Tibial nerve (tissue), 4 donors: ENCODE data around the gene CLSTN3. TPM values are rescaled to one million over a fixed set of nuclear protein-coding genes. Genes with fewer than 3 reads are reported as not detected.

Experiments
- DNase-seq, 2 donors: peaks; one replicate each; pipeline ENCODE4 v3.0.0-alpha.2; 2019; ENCODE audit warnings: low spot score in 2 of 2
- H3K27ac ChIP-seq, 4 donors: fragments of 200-600 bp; sonication (generic) in 3 of 4; one replicate each; pipeline ENCODE4 v1.5.1; 2017 to 2019; ENCODE audit warnings: mild to moderate bottlenecking in 1 of 4
- H3K27me3 ChIP-seq, 2 donors: fragments of 200-600 bp; sonication (generic) in 1 of 2; one replicate each; pipeline versions ENCODE4 v1.5.1 to v1.6.0; 2017 to 2019
- H3K36me3 ChIP-seq, 3 donors: fragments of 200-600 bp; sonication (generic); one replicate each; pipeline ENCODE4 v1.5.1; 2018 to 2019
- H3K4me1 ChIP-seq, 4 donors: fragments of 200-600 bp; sonication (generic) in 3 of 4; one replicate each; pipeline ENCODE4 v1.5.1; 2017 to 2019
- H3K4me3 ChIP-seq, 4 donors: fragments of 200-600 bp; sonication (generic) in 3 of 4; one replicate each; pipeline ENCODE4 v1.5.1; 2017 to 2019; ENCODE audit warnings: mild to moderate bottlenecking in 1 of 4, moderate library complexity in 1 of 4
- H3K9me3 ChIP-seq, 4 donors: fragments of 200-600 bp; sonication (generic) in 3 of 4; one replicate each; pipeline ENCODE4 v1.5.1; 2017 to 2019
- CTCF ChIP-seq, 5 experiments: fragments of 200-600 bp in 3 of 5; fragments of 450-650 bp in 2 of 5; sonication (generic) in 3 of 5; IDR thresholded peaks; one replicate each; pipeline ENCODE4 v1.5.1; 2016 to 2019; ENCODE audit warnings: antibody characterized with exemption in 5 of 5, mild to moderate bottlenecking in 3 of 5, moderate library complexity in 2 of 5
- EP300 ChIP-seq, 2 donors: sonication (generic); formaldehyde crosslinking; IDR thresholded peaks; one replicate each; pipeline ENCODE4 v1.6.1; 2017; ENCODE audit warnings: antibody characterized with exemption in 2 of 2, mild to moderate bottlenecking in 1 of 2
- POLR2A ChIP-seq, 2 donors: fragments of 450-650 bp; IDR thresholded peaks; one replicate each; pipeline ENCODE4 v1.6.1; 2017; ENCODE audit warnings: antibody characterized with exemption in 2 of 2, mild to moderate bottlenecking in 2 of 2, moderate library complexity in 2 of 2
- WGBS, 2 donors: methylation state at CpG; one replicate each; pipeline ENCODE4 v1.1.5; 2018; 5-methylcytosine and 5-hydroxymethylcytosine counted together
- total RNA-seq, 4 donors: library from RNA; depleted of rRNA; stranded (reverse); fragments of >200 nt; gene quantifications; one replicate each; pipeline ENCODE4 v1.1.0, GENCODE V29; 2016

CLSTN3 gene
- total RNA-seq, 4 donors from 2014 or later, result 40.0 to 112 (median 79.6) TPM

- TF ChIP-seq EP300 (IDR thresholded peaks at IDR 0.05) (peak in 1 of 2 donors; percentile 33), CTCF (IDR thresholded peaks at IDR 0.05) (no peak)
- Histone ChIP-seq H3K4me3 (peak overlapping the region; percentile 22 to 57 (median 54)), H3K36me3 (peaks cover 0 to 46% (median 0%) of the 10 kb centered on the region in 3 donors), H3K9me3 (no peaks in the 10 kb centered on the region), H3K27ac (peak overlapping the region; percentile 40 to 91 (median 81)), H3K27me3 (no peaks in the 10 kb centered on the region), H3K4me1 (peaks cover 0 to 52% (median 17%) of the 10 kb centered on the region in 4 donors)
- no peak for DNase-seq
- WGBS, 2 donors, result 69 to 71% methylated on average over 16 of the region's 16 CpGs
Observed at GRCh38 chr12:7090222-7090998, 39.8 kb upstream of the CLSTN3 start.

GRCh38 chr12:7091171-7091570 lies 39.0 kb upstream of the CLSTN3 start:
- 73% methylated on average over 7 of the region's 7 CpGs for WGBS, 2 donors
- DNase-seq, result no peak
- Histone ChIP-seq H3K4me3 (peak overlapping the region; percentile 22 to 57 (median 54)), H3K9me3 (no peaks in the 10 kb centered on the region), H3K27ac (peak overlapping the region; percentile 40 to 91 (median 81)), H3K36me3 (peaks cover 0 to 38% (median 0%) of the 10 kb centered on the region in 3 donors), H3K4me1 (peaks cover 0 to 52% (median 17%) of the 10 kb centered on the region in 4 donors), H3K27me3 (no peaks in the 10 kb centered on the region)
- no peak for TF ChIP-seq EP300 (IDR thresholded peaks at IDR 0.05)
- no peak for TF ChIP-seq POLR2A (IDR thresholded peaks at IDR 0.05)
- no peak for TF ChIP-seq CTCF (IDR thresholded peaks at IDR 0.05)

- no peak for TF ChIP-seq CTCF (IDR thresholded peaks at IDR 0.05)
- no peak for TF ChIP-seq POLR2A (IDR thresholded peaks at IDR 0.05)
- no peak for TF ChIP-seq EP300 (IDR thresholded peaks at IDR 0.05)
- H3K27ac ChIP-seq, result peak overlapping the region; percentile 40 to 91 (median 81)
- peaks cover 0 to 37% (median 0%) of the 10 kb centered on the region in 3 donors for H3K36me3 ChIP-seq
- no peaks in the 10 kb centered on the region for H3K9me3 ChIP-seq
- DNase-seq, result no peak
- H3K4me1 ChIP-seq, result peaks cover 0 to 52% (median 17%) of the 10 kb centered on the region in 4 donors
- peak overlapping the region; percentile 22 to 57 (median 54) for H3K4me3 ChIP-seq
- H3K27me3 ChIP-seq, result no peaks in the 10 kb centered on the region
- WGBS, 2 donors, result 0 to 23% methylated on average over 7 to 10 of the region's 10 CpGs
Observed at GRCh38 chr12:7091660-7092228, 38.4 kb upstream of the CLSTN3 start.

GRCh38 chr12:7092229-7092985 lies 37.8 kb upstream of the CLSTN3 start, which contains the start of gene C1R:
Gene C1R (minus strand): TSS chr12:7092445. CDS start chr12:7092388, 57 bp downstream.
- Histone ChIP-seq H3K4me1 (peaks cover 0 to 52% (median 17%) of the 10 kb centered on the region in 4 donors), H3K9me3 (no peaks in the 10 kb centered on the region), H3K27me3 (no peaks in the 10 kb centered on the region), H3K4me3 (peak within 1 kb of the TSS; percentile 22 to 57 (median 54)), H3K36me3 (peaks cover 0 to 36% (median 0%) of the 10 kb centered on the region in 3 donors), H3K27ac (peak within 1 kb of the TSS; percentile 40 to 91 (median 81))
- WGBS, 2 donors, result 4 to 6% methylated on average over 14 to 16 of the region's 16 CpGs
- DNase-seq, result peak; percentile 77 to 93
- TF ChIP-seq CTCF (IDR thresholded peaks at IDR 0.05) (peak; percentile 86 to 93 (median 90)), EP300 (IDR thresholded peaks at IDR 0.05) (peak in 1 of 2 donors; percentile 87), POLR2A (IDR thresholded peaks at IDR 0.05) (peak in 1 of 2 donors; percentile 55)
